K562 (cell line): Measurements from ENCODE around the gene TENM4. TPM values are rescaled to one million over a fixed set of nuclear protein-coding genes. Genes with fewer than 3 reads are reported as not detected.

Experiments
- ATAC-seq: fragments of 200-7000 bp; cut with Tn5 transposase; 3 replicates; pipeline ENCODE4 v1.9.1; 2020; ENCODE audit warnings: moderate library complexity
- BruUV-seq: library from RNA; stranded (reverse); fragments of 400-500 nt; replicated peaks from 2 replicates; lab custom pipeline; 2021; lab: Mats Ljungman, UMichigan
- CTCF ChIA-PET: fragments of 300-600 bp; formaldehyde crosslinking; extraction: SDS; loops from one replicate; lab custom pipeline; 2021; ENCODE audit warnings: low intra/inter-chr PET ratio; lab: Yijun Ruan, JAX
- POLR2A ChIA-PET: fragments of 300-600, 350-650 bp; sonication (Branson Sonifier 250); formaldehyde crosslinking; extraction: SDS; loops from one replicate; lab custom pipeline; 2021; ENCODE audit warnings: antibody characterized with exemption, inconsistent platforms; lab: Yijun Ruan, JAX
- DNase-seq, 4 experiments: peaks; one replicate each; pipeline versions ENCODE4 v3.0.0 to v3.0.0-alpha.2; 2011 to 2018; ENCODE audit warnings: low spot score in 3 of 4, mixed read lengths in 3 of 4; ENCODE audit errors: extremely low read depth in 1 of 4
- FAIRE-seq: peaks from 2 replicates; lab custom pipeline; 2011; peaks lifted over from hg19 to GRCh38; lab: Jason Lieb, UNC
- H2AFZ ChIP-seq: 2 replicates; pipeline ENCODE4 v1.6.0; 2011; ENCODE audit warnings: low read depth, low read length, control low read depth, inconsistent platforms
- H3K27ac ChIP-seq: fragments of 200-600 bp; 3 replicates; pipeline ENCODE4 v1.8.0; 2011; ENCODE audit warnings: low read depth, mild to moderate bottlenecking, control low read depth, inconsistent platforms, low read length, moderate library complexity, mixed read lengths; ENCODE audit errors: extremely low read depth
- H3K27me3 ChIP-seq, 2 experiments: fragments of 300-600 bp in 1 of 2; 2 replicates in 1 of 2; 3 replicates in 1 of 2; pipeline versions ENCODE4 v1.6.0 to v1.8.0; 2011; ENCODE audit warnings: inconsistent platforms in 2 of 2, low read length in 2 of 2, mild to moderate bottlenecking in 1 of 2, mixed read lengths in 1 of 2, moderate library complexity in 1 of 2; ENCODE audit not compliant: control insufficient read depth in 2 of 2, insufficient read depth in 2 of 2
- H3K36me3 ChIP-seq: fragments of 300-600 bp; 3 replicates; pipeline ENCODE4 v1.8.0; 2011; ENCODE audit warnings: mild to moderate bottlenecking, low read length, inconsistent platforms; ENCODE audit not compliant: control insufficient read depth, insufficient read depth
- H3K4me1 ChIP-seq, 2 experiments: fragments of 200-600 bp in 1 of 2; replicated peaks in 1 of 2; 2 replicates in 1 of 2; 3 replicates in 1 of 2; pipeline versions ENCODE4 v1.5.1 to v1.8.0; 2011; ENCODE audit warnings: inconsistent platforms in 2 of 2, low read length in 2 of 2, mild to moderate bottlenecking in 1 of 2, mixed read lengths in 1 of 2, moderate library complexity in 1 of 2; ENCODE audit not compliant: control insufficient read depth in 2 of 2, insufficient read depth in 2 of 2
- H3K4me2 ChIP-seq: 2 replicates; pipeline ENCODE4 v1.6.1; 2011; ENCODE audit warnings: low read length, control low read depth, inconsistent platforms, mixed read lengths; ENCODE audit not compliant: insufficient read depth
- H3K4me3 ChIP-seq: fragments of 200-600 bp; sonication (generic), shearing (Covaris generic); 2 replicates; pipeline ENCODE4 v1.5.1; 2016; ENCODE audit warnings: control low read depth, inconsistent platforms
- H3K79me2 ChIP-seq: fragments of 200-600 bp; 3 replicates; pipeline ENCODE4 v1.8.0; 2011; ENCODE audit warnings: low read length, inconsistent platforms; ENCODE audit not compliant: control insufficient read depth, insufficient read depth
- H3K9ac ChIP-seq, 2 experiments: 2 replicates each; pipeline versions ENCODE4 v1.6.0 to v1.6.1; 2011; ENCODE audit warnings: low read depth in 2 of 2, low read length in 2 of 2, control low read depth in 1 of 2, inconsistent platforms in 1 of 2, mild to moderate bottlenecking in 1 of 2, mixed read lengths in 1 of 2; ENCODE audit not compliant: insufficient read depth in 1 of 2
- H3K9me1 ChIP-seq: one replicate; pipeline ENCODE4 v1.6.0; 2011; ENCODE audit warnings: inconsistent platforms, mild to moderate bottlenecking, low read length, moderate library complexity; ENCODE audit not compliant: control insufficient read depth, insufficient read depth
- H3K9me3 ChIP-seq: replicated peaks from 2 replicates; pipeline ENCODE4 v1.5.1; 2011; ENCODE audit warnings: low read depth, low read length, inconsistent platforms; ENCODE audit not compliant: control insufficient read depth, insufficient read depth
- H4K20me1 ChIP-seq: replicated peaks from 2 replicates; pipeline ENCODE4 v1.6.1; 2011; ENCODE audit warnings: low read length, inconsistent platforms, mixed read lengths; ENCODE audit not compliant: control insufficient read depth, insufficient read depth
- CHD4 ChIP-seq: fragments of 200-600 bp; sonication (generic); IDR thresholded peaks from 3 replicates; pipeline ENCODE4 v1.6.1; 2012; ENCODE audit warnings: low read depth, mild to moderate bottlenecking, mixed read lengths, low read length, inconsistent platforms; ENCODE audit not compliant: insufficient read depth, insufficient replicate concordance, poor library complexity, severe bottlenecking
- ETS2 ChIP-seq: IDR thresholded peaks from 2 replicates; pipeline ENCODE4 v1.6.1; 2016; ENCODE audit warnings: borderline replicate concordance, missing genetic modification characterization, mild to moderate bottlenecking, moderate library complexity, missing compliant biosample characterization; ENCODE audit not compliant: poor library complexity, severe bottlenecking
- HMBOX1 ChIP-seq: sonication (generic); IDR thresholded peaks from 2 replicates; pipeline ENCODE4 v1.6.1; 2016
- HNRNPLL ChIP-seq: fragments of 200-400 bp; formaldehyde crosslinking; IDR thresholded peaks from 2 replicates; pipeline ENCODE4 v1.6.1; 2017; ENCODE audit warnings: low read length, low read depth, mild to moderate bottlenecking; ENCODE audit not compliant: poor library complexity, severe bottlenecking
- SLC30A9 ChIP-seq: fragments of 250-450 bp; sonication (Bioruptor Pico); IDR thresholded peaks from 2 replicates; pipeline ENCODE4 v1.8.0; 2022; ENCODE audit warnings: mild to moderate bottlenecking, moderate library complexity
- SMAD4 ChIP-seq: fragments of 250-450 bp; sonication (Bioruptor Pico); conservative IDR thresholded peaks from 2 replicates; pipeline ENCODE4 v1.8.0; 2021; ENCODE audit warnings: inconsistent platforms, mild to moderate bottlenecking, moderate library complexity
- SMARCE1 ChIP-seq: fragments of 450-650 bp; IDR thresholded peaks from 2 replicates; pipeline ENCODE4 v1.7.1; 2016; ENCODE audit warnings: mild to moderate bottlenecking
- SRF ChIP-seq, 2 experiments: fragments of 250-450, 450-650 bp in 1 of 2; sonication (Bioruptor Pico) in 1 of 2; sonication (generic) in 1 of 2; formaldehyde crosslinking; IDR thresholded peaks; 2 replicates each; pipeline versions ENCODE4 v1.5.0 to v1.5.1; 2020 to 2022; ENCODE audit warnings: mild to moderate bottlenecking in 1 of 2, missing genetic modification reagents in 1 of 2
- VEZF1 ChIP-seq: fragments of 200-800 bp; sonication (Bioruptor generic); IDR thresholded peaks from 2 replicates; pipeline ENCODE4 v1.6.1; 2017; ENCODE audit warnings: missing genetic modification characterization, missing compliant biosample characterization
- ZC3H4 ChIP-seq: sonication (generic); formaldehyde crosslinking; IDR thresholded peaks from 2 replicates; pipeline ENCODE4 v1.9.0; 2021; ENCODE audit warnings: missing genetic modification reagents, borderline replicate concordance
- ZNF407 ChIP-seq: fragments of 450-650 bp; IDR thresholded peaks from 2 replicates; pipeline ENCODE4 v1.6.1; 2016; ENCODE audit warnings: low read depth
- WGBS: fragments of 100-300 bp; shearing (Covaris generic); methylation state at CpG from one replicate; pipeline ENCODE4 v1.1.6; 2016; ENCODE audit warnings: low coverage, mixed read lengths; ENCODE audit not compliant: insufficient coverage; ENCODE audit errors: missing lambda C conversion rate; 5-methylcytosine and 5-hydroxymethylcytosine counted together
- in situ Hi-C: fragments of 300-500 bp; cut with MboI; formaldehyde crosslinking; loops from 4 replicates; pipeline ENCODE4 v1.15.0; 2018; ENCODE audit warnings: inconsistent platforms, mixed read lengths
- intact Hi-C: fragments of 100-400 bp; cut with micrococcal nuclease; formaldehyde crosslinking; loops from 2 replicates; pipeline ENCODE4 v1.14.2; 2022
- polyA plus RNA-seq, 8 experiments: library from polyadenylated mRNA; depleted of rRNA in 4 of 8; stranded (reverse) in 5 of 8; unstranded in 3 of 8; fragments of >200 nt; fragmentation: Nextera tagmentation in 2 of 8; fragmentation: Illumina TruSeq in 1 of 8; extraction: Ambion mirVana in 2 of 8; extraction: Trizol in 1 of 8; gene quantifications; 2 replicates each; pipeline versions ENCODE4 v1.2.1 to v1.2.3, GENCODE V29; 2011 to 2014; ENCODE audit warnings: inconsistent platforms in 1 of 8, missing spikeins in 1 of 8
- total RNA-seq, 7 experiments: library from RNA; depleted of rRNA in 6 of 7; stranded (reverse); fragments of >200 nt in 6 of 7; fragmentation: Illumina TruSeq in 2 of 7; extraction: Trizol in 2 of 7; gene quantifications; 2 replicates each; pipeline versions ENCODE4 v1.2.1 to v1.2.3, GENCODE V29; 2011 to 2021; ENCODE audit warnings: low replicate concordance in 1 of 7

Gene TENM4
- total and polyA plus RNA-seq, 9 of the 15 experiments (the other 6 are each of a cell fraction or from before 2014, with no cell fraction given) = 0.16 TPM; not detected in 8

- Histone ChIP-seq H2AFZ (no peak overlapping the region), H3K9me1 (no peaks in the 10 kb centered on the region), H3K27ac (no peak overlapping the region), H3K27me3 (no peaks in the 10 kb centered on the region), H3K4me3 (no peak overlapping the region), H3K4me2 (no peak overlapping the region), H3K36me3 (no peaks in the 10 kb centered on the region), H3K9ac (no peak overlapping the region), H3K79me2 (no peaks in the 10 kb centered on the region), H3K4me1 (no peaks in the 10 kb centered on the region), H4K20me1 (no peaks in the 10 kb centered on the region), H3K9me3 (no peaks in the 10 kb centered on the region)
- ChIA-PET POLR2A (no interaction called here), CTCF (no interaction called here)
- no TSS peak for BruUV-seq
- in situ Hi-C loops = no loop called here
- no peak for ATAC-seq
- intact Hi-C loops = no loop called here
- WGBS = 0% methylated on average over 5 of the region's 5 CpGs
- no peak for DNase-seq
- FAIRE-seq = no peak
- TF ChIP-seq ZC3H4 (no peak), SMAD4 (CRISPR knock-in tag) (no peak), ETS2 (tag) (no peak), HNRNPLL (no peak), SRF (CRISPR knock-in tag; IDR thresholded peaks at IDR 0.05) (no peak), HMBOX1 (no peak), VEZF1 (CRISPR knock-in tag) (no peak), ZNF407 (no peak), CHD4 (no peak), SLC30A9 (CRISPR knock-in tag) (no peak), SMARCE1 (no peak)
These were observed 91.7 kb downstream of the TENM4 start for GRCh38 chr11:79348976-79349682.
